Stomach (tissue), 9 donors: ENCODE results near the gene PMM2. TPM values are rescaled to one million over a fixed set of nuclear protein-coding genes. Genes with fewer than 3 reads are reported as not detected.

ENCODE experiments used
- DNase-seq, 2 donors: peaks; one replicate each; pipeline versions ENCODE4 v3.0.0 to v3.0.0-alpha.2; 2013 to 2019
- H3K27ac ChIP-seq, 5 donors: fragments of 200-600 bp in 4 of 5; sonication (generic) in 4 of 5; one replicate each; pipeline ENCODE4 v1.5.1; 2013 to 2019; ENCODE audit warnings: mild to moderate bottlenecking in 1 of 5, moderate library complexity in 1 of 5
- H3K27me3 ChIP-seq, 3 donors: fragments of 200-600 bp; sonication (generic); one replicate each; pipeline ENCODE4 v1.5.1; 2017 to 2019; ENCODE audit warnings: mixed run types in 1 of 3
- H3K36me3 ChIP-seq, 4 donors: fragments of 200-600 bp; sonication (generic); 1 replicate in 3 of 4; 2 replicates in 1 of 4; pipeline ENCODE4 v1.5.1; 2016 to 2019
- H3K4me1 ChIP-seq, 4 donors: fragments of 200-600 bp; sonication (generic); one replicate each; pipeline ENCODE4 v1.5.1; 2016 to 2019
- H3K4me3 ChIP-seq, 4 donors: fragments of 200-600 bp; sonication (generic) in 3 of 4; one replicate each; pipeline ENCODE4 v1.5.1; 2016 to 2019; ENCODE audit warnings: mild to moderate bottlenecking in 1 of 4
- H3K9me3 ChIP-seq, 4 donors: fragments of 200-600 bp; sonication (generic); one replicate each; pipeline ENCODE4 v1.5.1; 2016 to 2019
- CTCF ChIP-seq, 7 experiments: fragments of 450-650 bp in 4 of 7; fragments of 200-600 bp in 3 of 7; sonication (generic) in 3 of 7; IDR thresholded peaks; one replicate each; pipeline ENCODE4 v1.5.1; 2016 to 2019; ENCODE audit warnings: antibody characterized with exemption in 7 of 7, control low read depth in 2 of 7, mild to moderate bottlenecking in 1 of 7
- EP300 ChIP-seq: sonication (generic); formaldehyde crosslinking; IDR thresholded peaks from one replicate; pipeline ENCODE4 v1.6.1; 2017; ENCODE audit warnings: antibody characterized with exemption
- POLR2A ChIP-seq, 4 donors: fragments of 450-650 bp; IDR thresholded peaks; one replicate each; pipeline ENCODE4 v1.6.1; 2016; ENCODE audit warnings: antibody characterized with exemption in 4 of 4, control low read depth in 2 of 4, mild to moderate bottlenecking in 1 of 4, moderate library complexity in 1 of 4
- POLR2AphosphoS5 ChIP-seq, 3 donors: sonication (generic); formaldehyde crosslinking; IDR thresholded peaks; one replicate each; pipeline ENCODE4 v1.6.1; 2016; ENCODE audit warnings: antibody characterized with exemption in 3 of 3
- WGBS, 5 donors: extraction: QIAGEN DNeasy Blood & Tissue Kit in 3 of 5; methylation state at CpG; one replicate each; pipeline versions ENCODE4 v1.1.5 to v1.1.7; 2013 to 2018; 5-methylcytosine and 5-hydroxymethylcytosine counted together
- intact Hi-C: fragments of 100-400 bp; cut with DNase I; formaldehyde crosslinking; loops from one replicate; pipeline ENCODE4 v1.15.1; 2023; ENCODE audit warnings: low total_unique reads
- polyA plus RNA-seq, 3 donors: library from polyadenylated mRNA; stranded (reverse); fragments of 200-250 nt; gene quantifications; one replicate each; pipeline ENCODE4 v1.2.3, GENCODE V29; 2013
- total RNA-seq, 5 donors: library from RNA; depleted of rRNA; stranded (reverse); fragments of >200 nt; gene quantifications; one replicate each; pipeline versions ENCODE4 v1.1.0 to v1.2.3, GENCODE V29; 2014 to 2016
- donor health status: healthy with polysubstance abuse.
- donor health status: Bipolar disorder and iron deficiency.
- donor health status: healthy.

Gene PMM2
- total and polyA plus RNA-seq, 8 donors = 15.1 to 89.3 (median 40.4) TPM

- no peak overlapping the region for H3K27ac ChIP-seq
Observed at GRCh38 chr16:8788578-8789172, 9.0 kb upstream of the PMM2 start.

GRCh38 chr16:8795091-8795490 is 2.5 kb upstream of the PMM2 start:
- intact Hi-C loops = loop anchor here (10.0 kb wide), 1 partner anchor 130 kb away; no protein-coding TSS in a partner anchor
- 85 to 91% (median 90%) methylated on average over 8 of the region's 8 CpGs for WGBS, 5 donors
- H3K4me1 ChIP-seq = peaks cover 18 to 43% (median 37%) of the 10 kb centered on the region in 4 donors
- DNase-seq = no peak
- H3K9me3 ChIP-seq = no peaks in the 10 kb centered on the region
- TF ChIP-seq CTCF (IDR thresholded peaks at IDR 0.05) (no peak), POLR2A (IDR thresholded peaks at IDR 0.05) (no peak), EP300 (no peak), POLR2AphosphoS5 (IDR thresholded peaks at IDR 0.05) (no peak)
- peaks cover 0 to 5% (median 2%) of the 10 kb centered on the region in 4 donors for H3K36me3 ChIP-seq
- H3K27me3 ChIP-seq = no peaks in the 10 kb centered on the region
- no peak overlapping the region for H3K4me3 ChIP-seq
- no peak overlapping the region for H3K27ac ChIP-seq

More at GRCh38 chr16:8788578-8789172, 9.0 kb upstream of the PMM2 start:
- peaks cover 0 to 5% (median 0%) of the 10 kb centered on the region in 4 donors for H3K36me3 ChIP-seq
- intact Hi-C loops = no loop called here
- TF ChIP-seq POLR2AphosphoS5 (IDR thresholded peaks at IDR 0.05) (no peak), EP300 (no peak), CTCF (IDR thresholded peaks at IDR 0.05) (no peak), POLR2A (IDR thresholded peaks at IDR 0.05) (no peak)
- WGBS, 5 donors = 70 to 75% (median 70%) methylated on average over 8 of the region's 8 CpGs
- H3K4me3 ChIP-seq = no peak overlapping the region
- no peaks in the 10 kb centered on the region for H3K27me3 ChIP-seq
- no peaks in the 10 kb centered on the region for H3K9me3 ChIP-seq
- H3K4me1 ChIP-seq = no peaks in the 10 kb centered on the region
- peak in 1 of 2 donors; percentile 44 for DNase-seq

GRCh38 chr16:8795818-8796217 is 1.8 kb upstream of the PMM2 start:
- Histone ChIP-seq H3K9me3 (no peaks in the 10 kb centered on the region), H3K27ac (no peak overlapping the region), H3K36me3 (peaks cover 0 to 8% (median 2%) of the 10 kb centered on the region in 4 donors), H3K27me3 (no peaks in the 10 kb centered on the region), H3K4me1 (peaks cover 20 to 51% (median 41%) of the 10 kb centered on the region in 4 donors), H3K4me3 (no peak overlapping the region)
- no peak for DNase-seq
- WGBS, 5 donors = 92 to 96% (median 94%) methylated on average over 7 to 10 of the region's 10 CpGs
- TF ChIP-seq POLR2A (IDR thresholded peaks at IDR 0.05) (no peak), POLR2AphosphoS5 (IDR thresholded peaks at IDR 0.05) (no peak), CTCF (IDR thresholded peaks at IDR 0.05) (no peak), EP300 (no peak)
- intact Hi-C loops = loop anchor here (10.0 kb wide), 1 partner anchor 131 kb away; no protein-coding TSS in a partner anchor

- 35 to 39% (median 36%) methylated on average over 14 of the region's 14 CpGs for WGBS, 5 donors
- intact Hi-C loops = loop anchor here (10.0 kb wide), 1 partner anchor 132 kb away; no protein-coding TSS in a partner anchor
- H3K36me3 ChIP-seq = peaks cover 2 to 17% (median 6%) of the 10 kb centered on the region in 4 donors
- no peaks in the 10 kb centered on the region for H3K9me3 ChIP-seq
- peak overlapping the region; percentile 66 to 97 (median 96) for H3K4me3 ChIP-seq
- peaks cover 20 to 56% (median 44%) of the 10 kb centered on the region in 4 donors for H3K4me1 ChIP-seq
- no peak for DNase-seq
- H3K27ac ChIP-seq = peak overlapping the region; percentile 70 to 90 (median 86)
- H3K27me3 ChIP-seq = no peaks in the 10 kb centered on the region
- TF ChIP-seq EP300 = no peak
- TF ChIP-seq CTCF (IDR thresholded peaks at IDR 0.05) = no peak
- TF ChIP-seq POLR2A (IDR thresholded peaks at IDR 0.05) = no peak
- TF ChIP-seq POLR2AphosphoS5 (IDR thresholded peaks at IDR 0.05) = no peak
Observed at GRCh38 chr16:8796469-8797363, 923 bp upstream of the PMM2 start.
